Hepatocyte (in vitro differentiated cells): ENCODE data around the gene GSC.

ENCODE experiments used
- CTCF ChIP-seq: fragments of 200-600 bp; sonication (generic); IDR thresholded peaks from 2 replicates; pipeline ENCODE4 v1.5.1; 2016; ENCODE audit warnings: antibody characterized with exemption, mild to moderate bottlenecking; ENCODE audit not compliant: poor library complexity
- EZH2phosphoT487 ChIP-seq: fragments of 200-600 bp; sonication (generic); IDR thresholded peaks from one replicate; pipeline ENCODE4 v1.6.1; 2018; ENCODE audit warnings: antibody characterized with exemption, mild to moderate bottlenecking, low read depth, moderate library complexity; ENCODE audit not compliant: unreplicated experiment, severe bottlenecking

- no peak for TF ChIP-seq CTCF
- TF ChIP-seq EZH2phosphoT487, result peak; percentile 51
These were observed 2.5 kb downstream of the GSC start for GRCh38 chr14:94767321-94767878.
